Head of caudate nucleus (tissue), 42 donors: Measurements from ENCODE around the gene MAN2A2.
"Not testable (repeated sequence)": the region's sequence is repeated elsewhere in the genome, so short reads cannot be mapped to it uniquely, and the experiment has no call there.

Experiments used
- DNase-seq, 42 donors: peaks; one replicate each; pipeline versions ENCODE4 v3.0.0 to v3.0.0-alpha.2; 2020 to 2021; ENCODE audit warnings: mixed read lengths in 7 of 42
- intact Hi-C: fragments of 100-400 bp; cut with DNase I; formaldehyde crosslinking; loops from one replicate; pipeline ENCODE4 v1.15.0; 2022

The MAN2A2 gene

DNA sequence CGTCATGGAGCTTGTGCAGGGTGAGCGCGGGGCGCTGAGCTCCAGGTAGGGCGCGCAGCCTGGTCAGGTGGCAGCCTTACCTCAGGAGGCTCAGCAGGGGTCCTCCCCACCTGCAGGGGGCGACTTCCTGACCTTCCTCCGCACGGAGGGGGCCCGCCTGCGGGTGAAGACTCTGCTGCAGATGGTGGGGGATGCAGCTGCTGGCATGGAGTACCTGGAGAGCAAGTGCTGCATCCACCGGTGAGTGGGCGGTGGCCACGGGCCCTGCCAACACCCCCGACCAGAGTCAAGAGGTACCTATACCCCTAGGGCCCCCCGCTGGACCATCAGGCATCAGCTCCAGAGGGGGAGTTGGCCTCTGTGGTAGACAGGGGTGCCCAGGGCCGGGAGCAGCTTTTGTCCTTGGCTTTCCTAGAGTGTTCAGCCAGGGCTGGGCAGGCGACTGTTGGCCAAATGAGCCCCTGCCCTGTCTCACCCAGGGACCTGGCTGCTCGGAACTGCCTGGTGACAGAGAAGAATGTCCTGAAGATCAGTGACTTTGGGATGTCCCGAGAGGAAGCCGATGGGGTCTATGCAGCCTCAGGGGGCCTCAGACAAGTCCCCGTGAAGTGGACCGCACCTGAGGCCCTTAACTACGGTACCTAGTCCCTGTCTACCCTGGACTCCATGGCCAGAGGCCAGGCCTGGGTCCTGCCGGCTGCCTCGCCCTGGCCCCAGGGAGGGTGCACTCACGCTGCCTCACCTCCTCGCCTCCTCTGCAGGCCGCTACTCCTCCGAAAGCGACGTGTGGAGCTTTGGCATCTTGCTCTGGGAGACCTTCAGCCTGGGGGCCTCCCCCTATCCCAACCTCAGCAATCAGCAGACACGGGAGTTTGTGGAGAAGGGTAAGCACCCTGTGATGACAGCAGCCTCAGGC lies 9.7 kb upstream of the MAN2A2 start:
- no peak for DNase-seq

DNA sequence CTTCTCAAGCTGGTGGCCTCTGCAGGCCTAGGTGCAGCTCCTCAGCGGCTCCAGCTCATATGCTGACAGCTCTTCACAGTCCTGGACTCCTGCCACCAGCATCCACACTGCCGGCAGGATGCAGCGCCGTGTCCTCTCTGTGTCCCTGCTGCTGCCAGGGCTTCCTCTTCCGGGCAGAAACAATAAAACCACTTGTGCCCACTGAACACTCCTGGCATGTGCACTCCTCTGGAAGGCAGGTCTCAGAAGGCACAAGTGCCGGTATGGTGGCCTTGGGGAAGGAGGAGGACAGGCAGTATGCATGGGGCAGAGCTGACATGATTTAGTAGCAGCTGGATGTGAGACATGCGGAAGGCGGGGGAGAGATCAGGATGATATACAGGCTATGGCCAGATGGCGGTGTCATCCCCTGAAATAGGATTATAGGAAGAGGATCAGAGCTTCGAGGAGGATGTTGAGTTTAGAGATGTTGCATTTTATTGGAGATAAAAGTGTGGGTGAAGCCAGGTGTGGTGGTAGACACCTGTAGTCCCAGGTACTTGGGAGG lies 7.5 kb upstream of the MAN2A2 start:
- intact Hi-C loops, result no loop called here
- peak in 41 of 42 donors; percentile 44 to 89 (median 72) for DNase-seq

More for the DNA sequence above, 9.7 kb upstream of the MAN2A2 start:
- intact Hi-C loops, result no loop called here

DNA sequence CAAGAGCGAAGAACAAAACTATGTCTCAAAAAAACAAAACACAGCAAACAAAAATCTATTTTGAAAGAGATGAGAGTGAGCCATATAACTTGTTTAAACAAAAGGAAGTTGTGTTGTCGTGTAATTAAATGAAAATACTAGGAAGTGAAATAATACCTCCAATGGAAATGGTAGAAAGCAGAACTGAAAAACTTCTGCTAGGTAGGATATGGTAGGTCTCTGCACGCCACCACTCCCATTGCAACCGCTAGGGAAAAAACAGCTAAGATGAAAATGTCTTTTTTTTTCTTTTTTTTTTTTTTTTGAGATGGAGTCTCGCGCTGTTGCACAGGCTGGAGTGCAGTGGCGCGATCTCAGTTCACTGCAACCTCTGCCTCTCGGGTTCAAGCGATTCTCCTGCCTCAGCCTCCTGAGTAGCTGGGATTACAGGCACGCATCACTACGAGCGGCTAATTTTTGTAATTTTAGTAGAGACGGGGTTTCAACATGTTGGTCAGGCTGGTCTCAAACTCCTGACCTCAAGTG lies 5.9 kb upstream of the MAN2A2 start:
- DNase-seq, intact Hi-C loops: not testable (repeated sequence)

DNA sequence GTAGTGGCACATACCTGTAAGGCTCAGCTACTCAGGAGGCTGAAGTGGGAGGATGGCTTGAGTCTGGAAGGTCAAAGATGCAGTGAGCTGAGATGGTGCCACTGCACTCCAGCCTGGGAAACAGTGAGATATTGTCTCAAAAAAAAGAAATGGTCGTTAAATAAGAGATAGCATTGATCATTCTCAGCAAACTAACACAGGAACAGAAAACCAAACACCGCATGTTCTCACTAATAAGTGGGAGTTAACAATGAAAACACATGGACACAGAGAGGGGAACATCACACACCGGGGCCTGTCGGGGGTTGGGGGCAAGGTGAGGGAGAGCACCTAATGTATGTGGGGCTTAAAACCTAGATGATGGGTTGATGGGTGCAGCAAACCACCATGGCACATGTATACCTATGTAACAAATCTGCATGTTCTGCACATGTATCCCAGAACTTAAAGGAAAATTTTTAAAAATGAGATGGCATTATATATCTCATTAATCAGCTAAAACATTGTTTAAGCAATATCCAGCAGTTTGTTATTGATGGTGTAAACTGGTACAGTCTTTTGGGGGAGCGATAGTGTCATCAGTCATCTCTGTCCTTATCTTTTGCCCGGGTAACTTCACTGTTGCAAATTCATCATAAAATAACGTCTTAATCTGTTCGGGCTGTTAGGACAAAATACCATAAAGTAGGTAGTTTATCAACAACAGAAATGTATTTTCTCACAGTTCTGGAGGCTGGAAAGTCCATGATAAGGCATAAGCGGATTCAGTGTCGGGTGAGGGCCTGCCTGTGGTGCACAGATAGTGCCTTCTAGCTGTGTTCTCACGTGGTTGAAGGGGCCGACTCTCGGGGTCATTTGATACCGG lies 1.7 kb upstream of the MAN2A2 start:
- intact Hi-C loops, result loop anchor here (2.0 kb wide), 1 partner anchor 31 kb away; the partner anchor contains the start of gene HDDC3
- DNase-seq, result peak in 18 of 42 donors; percentile 27 to 74 (median 52)

DNA sequence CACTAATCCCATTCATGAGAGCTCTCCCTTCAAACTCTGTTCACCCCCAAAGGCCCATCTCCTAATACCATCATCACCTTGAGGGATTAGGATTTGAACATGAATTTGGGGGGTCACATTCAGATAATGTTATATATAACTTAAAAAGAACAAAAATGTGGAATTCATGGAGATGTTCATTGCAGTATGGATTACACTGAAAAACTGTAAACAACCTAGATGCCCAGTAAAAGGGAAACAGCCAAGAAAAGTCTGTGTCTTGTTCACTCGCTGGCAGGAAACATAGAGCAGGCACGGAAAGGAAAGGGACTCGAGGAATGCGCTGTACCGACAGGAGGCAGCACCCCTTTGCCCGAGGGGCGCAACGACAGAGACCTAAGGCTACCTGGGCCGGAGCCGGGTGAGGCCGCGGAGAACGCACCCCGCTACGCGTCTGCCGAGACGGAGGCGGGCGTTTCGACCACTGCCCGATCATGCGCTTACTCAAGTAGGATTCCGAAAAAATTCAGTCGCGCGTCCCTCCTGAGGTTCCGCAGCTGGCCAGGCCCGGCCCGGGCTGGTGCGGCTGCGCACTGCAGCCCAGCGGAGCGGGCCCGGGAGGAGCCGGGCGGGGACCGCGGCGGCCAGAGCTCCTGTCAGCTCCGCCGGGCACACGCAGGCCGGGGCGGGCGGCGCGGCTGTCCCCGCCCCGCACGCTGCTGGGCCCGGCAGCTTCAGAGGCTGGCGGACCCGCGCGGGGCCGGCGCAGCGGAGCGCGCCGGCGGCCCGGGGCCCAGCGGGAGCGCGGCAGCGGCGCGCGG lies 862 bp upstream of the MAN2A2 start:
- DNase-seq, result peak; percentile 66 to 91 (median 82)
- intact Hi-C loops, result loop anchor here (2.0 kb wide), 1 partner anchor 31 kb away; the partner anchor contains the start of gene HDDC3

GRCh38 chr15:90903733-90904536 lies 833 bp downstream of the MAN2A2 start:
- DNase-seq, result peak in 6 of 42 donors; percentile 21 to 65 (median 45)
- intact Hi-C loops, result loop anchor here (2.0 kb wide), 1 partner anchor 29 kb away; the partner anchor contains the start of gene HDDC3

DNA sequence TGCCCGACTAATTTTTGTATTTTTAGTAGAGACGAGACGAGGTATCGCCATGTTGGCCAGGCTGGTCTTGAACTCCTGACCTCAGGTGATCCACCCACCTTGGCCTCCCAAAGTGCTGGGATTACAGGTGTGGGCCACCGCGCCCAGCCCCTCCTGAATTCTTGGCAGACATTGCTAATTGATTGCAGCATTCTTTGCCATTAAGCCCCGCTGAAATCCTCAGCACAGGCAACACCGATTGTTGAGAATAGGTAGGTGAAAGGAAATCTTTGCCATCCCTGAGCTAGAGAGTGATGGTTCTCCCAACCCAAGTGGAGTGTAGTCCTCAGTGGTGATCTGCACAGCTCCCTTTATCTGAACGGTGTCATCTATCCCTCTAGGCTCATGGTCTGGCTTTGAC lies 1.6 kb downstream of the MAN2A2 start:
- intact Hi-C loops, result no loop called here
- DNase-seq, result no peak

DNA sequence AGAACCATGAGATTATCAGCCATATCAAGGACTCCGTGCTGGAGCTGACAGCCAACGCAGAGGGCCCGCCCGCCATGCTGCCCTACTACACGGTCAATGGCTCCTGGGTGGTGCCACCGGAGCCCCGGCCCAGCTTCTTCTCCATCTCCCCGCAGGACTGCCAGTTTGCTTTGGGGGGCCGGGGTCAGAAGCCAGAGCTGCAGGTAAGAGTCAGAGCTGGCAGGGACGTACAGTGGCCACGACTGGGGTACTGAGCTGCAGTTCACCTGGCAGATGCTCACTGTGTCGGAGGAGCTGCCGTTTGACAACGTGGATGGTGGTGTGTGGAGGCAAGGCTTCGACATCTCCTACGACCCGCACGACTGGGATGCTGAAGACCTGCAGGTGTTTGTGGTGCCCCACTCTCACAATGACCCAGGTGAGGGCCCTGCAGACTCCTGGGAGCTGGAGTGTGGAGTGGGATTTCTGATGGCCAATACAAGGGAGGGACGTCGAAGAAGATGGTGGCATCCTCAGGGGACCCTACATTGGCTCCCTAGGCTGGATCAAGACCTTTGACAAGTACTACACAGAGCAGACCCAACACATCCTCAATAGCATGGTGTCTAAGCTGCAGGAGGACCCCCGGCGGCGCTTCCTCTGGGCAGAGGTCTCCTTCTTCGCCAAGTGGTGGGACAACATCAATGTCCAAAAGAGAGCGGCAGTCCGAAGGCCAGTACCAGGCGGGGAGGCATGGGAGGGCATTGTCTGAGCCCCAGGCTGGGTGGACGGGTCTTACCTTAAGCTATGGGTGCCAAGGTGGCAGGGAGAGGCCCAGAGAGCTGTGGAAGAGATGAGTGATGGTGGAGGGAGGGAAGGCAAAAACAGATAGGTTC lies 2.4 kb downstream of the MAN2A2 start:
- intact Hi-C loops, result no loop called here
- no peak for DNase-seq

- intact Hi-C loops, result no loop called here
- DNase-seq, result peak in 2 of 42 donors; percentile 30 to 33
These were observed 3.2 kb downstream of the MAN2A2 start for GRCh38 chr15:90906181-90906849.

DNA sequence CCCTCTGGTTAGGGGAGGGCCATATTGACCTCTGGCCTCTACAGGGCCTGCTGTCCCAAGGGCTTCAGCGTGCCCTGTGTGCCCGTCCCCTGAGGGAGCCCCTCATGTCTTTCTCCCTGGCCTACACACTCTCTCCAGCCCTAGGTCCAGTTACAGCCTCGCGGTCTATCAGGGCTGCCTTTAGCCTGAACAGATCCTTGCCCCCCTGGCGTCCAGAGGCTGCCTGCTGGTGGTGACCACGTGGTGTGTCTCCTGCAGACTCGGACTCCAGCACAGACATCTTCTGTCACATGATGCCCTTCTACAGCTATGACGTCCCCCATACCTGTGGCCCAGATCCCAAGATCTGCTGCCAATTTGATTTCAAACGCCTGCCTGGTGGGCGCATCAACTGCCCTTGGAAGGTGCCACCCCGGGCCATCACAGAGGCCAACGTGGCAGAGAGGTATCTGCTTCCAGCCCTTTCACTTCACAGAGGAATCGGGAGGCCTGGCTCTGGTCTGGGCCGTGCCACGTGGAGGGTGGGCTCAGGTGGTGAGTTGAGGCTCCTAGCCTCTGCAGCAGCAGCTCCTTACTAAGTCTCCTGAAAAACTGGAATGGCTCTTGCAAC lies 4.1 kb downstream of the MAN2A2 start:
- DNase-seq, result peak in 2 of 42 donors; percentile 26 to 37
- intact Hi-C loops, result no loop called here

DNA sequence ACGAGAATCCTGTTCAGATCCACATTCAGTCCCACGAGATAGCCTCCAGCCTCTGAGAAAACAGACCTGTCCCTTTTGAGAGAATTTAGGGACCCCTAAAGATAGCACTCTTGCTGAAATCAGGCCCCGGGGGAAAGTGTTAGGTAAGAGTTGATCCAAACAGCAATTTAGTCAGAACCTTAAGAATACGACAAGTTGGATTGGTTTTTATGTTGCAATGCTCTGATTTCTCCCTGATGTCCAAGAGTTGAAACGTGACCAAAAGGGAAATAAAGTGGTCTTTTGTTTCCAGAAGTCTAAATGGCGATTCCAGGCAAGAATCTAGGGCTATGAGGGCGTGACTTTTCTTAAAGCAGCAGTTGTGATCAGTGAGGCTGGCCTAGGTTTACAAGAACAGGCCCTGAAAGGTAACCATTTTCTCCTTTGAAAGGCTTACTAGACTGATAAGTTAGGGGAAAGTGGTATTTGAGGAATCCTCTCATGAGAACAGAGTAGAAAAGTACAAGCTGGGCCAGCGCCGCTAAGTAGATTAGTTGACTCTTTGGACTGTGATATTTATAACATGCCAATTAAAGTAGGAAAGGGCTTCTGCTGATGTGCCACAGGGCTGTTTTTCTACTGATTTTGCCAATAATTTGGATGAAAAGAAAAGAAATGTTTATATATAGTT lies 4.9 kb downstream of the MAN2A2 start:
- DNase-seq, result no peak
- intact Hi-C loops, result no loop called here

GRCh38 chr15:90909449-90909848 lies 6.3 kb downstream of the MAN2A2 start:
- DNase-seq, intact Hi-C loops: not testable (repeated sequence)

- intact Hi-C loops, result no loop called here
- no peak for DNase-seq
These were observed 6.9 kb downstream of the MAN2A2 start for GRCh38 chr15:90909976-90910375.

DNA sequence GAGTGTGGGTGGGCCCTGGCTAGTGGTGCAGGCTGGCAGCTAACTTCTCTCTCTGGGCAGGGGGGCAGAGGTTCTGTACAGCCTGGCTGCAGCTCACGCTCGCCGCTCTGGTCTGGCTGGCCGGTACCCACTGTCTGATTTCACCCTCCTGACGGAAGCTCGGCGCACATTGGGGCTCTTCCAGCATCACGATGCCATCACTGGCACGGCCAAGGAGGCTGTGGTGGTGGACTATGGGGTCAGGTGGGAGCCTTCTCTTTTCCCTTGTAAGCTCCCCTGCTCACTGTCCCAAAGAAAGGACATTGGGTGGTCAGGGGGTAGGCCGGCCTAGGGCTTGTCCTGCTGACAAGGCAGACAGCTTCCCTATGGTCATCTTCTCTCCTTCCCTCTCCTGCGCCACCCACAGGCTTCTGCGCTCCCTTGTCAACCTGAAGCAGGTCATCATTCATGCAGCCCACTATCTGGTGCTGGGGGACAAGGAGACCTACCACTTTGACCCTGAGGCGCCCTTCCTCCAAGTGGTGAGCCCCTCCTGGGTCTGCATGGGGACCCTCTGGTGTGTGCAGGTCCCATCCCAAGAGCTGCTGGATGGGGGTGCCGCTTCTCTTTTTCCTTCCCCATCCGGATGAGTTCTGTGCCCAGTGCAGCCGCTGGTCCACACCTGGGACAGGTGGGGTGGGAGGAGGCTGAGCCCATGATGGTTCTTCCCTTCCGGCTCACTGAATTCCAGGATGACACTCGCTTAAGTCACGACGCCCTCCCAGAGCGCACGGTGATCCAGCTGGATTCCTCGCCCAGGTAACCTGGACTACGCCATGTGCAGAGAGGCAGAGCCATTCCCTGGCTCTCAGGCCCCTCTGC lies 7.6 kb downstream of the MAN2A2 start:
- DNase-seq, result no peak
- intact Hi-C loops, result no loop called here
